IPS-11a (cell line): Measurements from ENCODE around the gene DUS4L.
A peak's percentile ranks its signal among the peaks of the same experiment; 100 is the strongest.
"Not testable (repeated sequence)": the region's sequence is repeated elsewhere in the genome, so short reads cannot be mapped to it uniquely, and the experiment has no call there.

ENCODE experiments used
- H3K4me3 ChIP-seq: one replicate; pipeline ENCODE4 v1.5.1; 2013; ENCODE audit warnings: low read depth, low read length, control low read depth

The DUS4L gene, protein sequence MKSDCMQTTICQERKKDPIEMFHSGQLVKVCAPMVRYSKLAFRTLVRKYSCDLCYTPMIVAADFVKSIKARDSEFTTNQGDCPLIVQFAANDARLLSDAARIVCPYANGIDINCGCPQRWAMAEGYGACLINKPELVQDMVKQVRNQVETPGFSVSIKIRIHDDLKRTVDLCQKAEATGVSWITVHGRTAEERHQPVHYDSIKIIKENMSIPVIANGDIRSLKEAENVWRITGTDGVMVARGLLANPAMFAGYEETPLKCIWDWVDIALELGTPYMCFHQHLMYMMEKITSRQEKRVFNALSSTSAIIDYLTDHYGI

GRCh38 chr7:107563775-107564552 lies at the start of gene DUS4L, which contains the start of gene COG5:
TSS of gene DUS4L (plus strand) at chr7:107563971. CDS start at chr7:107567071, 3,100 bp downstream.
TSS of gene COG5 (minus strand) at chr7:107563920. CDS start at chr7:107563896, 24 bp downstream.
- H3K4me3 ChIP-seq: peak within 1 kb of the TSS; percentile 96

DNA sequence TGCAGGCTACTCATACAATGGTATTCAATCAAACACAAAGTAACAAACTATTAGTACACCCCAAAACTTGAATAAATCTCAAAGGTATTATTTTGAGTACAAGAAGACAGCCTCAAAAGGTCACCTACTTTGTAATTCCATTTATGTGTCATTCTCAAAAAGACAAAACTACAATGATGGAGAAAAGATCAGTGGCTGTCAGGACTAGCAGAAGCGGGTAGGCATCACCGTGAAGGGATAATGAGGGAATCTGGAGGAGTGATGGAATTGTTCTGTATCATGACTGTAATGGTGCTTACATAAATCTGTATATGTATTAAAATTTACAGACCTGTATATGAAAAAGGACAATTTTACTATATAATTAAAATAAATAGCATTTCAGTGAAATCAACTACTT lies 37.1 kb upstream of the DUS4L start:
- no peak overlapping the region for H3K4me3 ChIP-seq

GRCh38 chr7:107527196-107527595 lies 36.6 kb upstream of the DUS4L start:
- no peak overlapping the region for H3K4me3 ChIP-seq

- no peak overlapping the region for H3K4me3 ChIP-seq
These were observed 35.3 kb upstream of the DUS4L start for GRCh38 chr7:107528461-107528860.

DNA sequence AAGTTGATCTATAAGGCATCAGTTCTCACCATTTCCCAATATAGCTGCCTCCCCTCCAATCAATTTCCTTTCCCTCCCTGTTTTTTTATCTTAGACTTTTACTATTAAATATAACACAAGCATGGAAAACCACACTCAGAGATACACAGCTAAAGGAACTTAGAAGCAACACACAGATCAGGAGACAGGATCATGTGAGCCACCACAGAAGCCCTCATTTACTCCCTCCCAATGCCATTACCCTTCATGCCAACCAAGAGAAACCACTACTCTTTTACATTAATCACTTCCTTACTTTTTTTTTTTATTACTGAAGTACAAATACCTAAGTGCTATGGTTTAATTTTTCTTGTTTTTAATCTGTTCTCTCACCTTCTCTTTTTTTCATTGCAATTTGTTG lies 33.0 kb upstream of the DUS4L start:
- no peak overlapping the region for H3K4me3 ChIP-seq

DNA sequence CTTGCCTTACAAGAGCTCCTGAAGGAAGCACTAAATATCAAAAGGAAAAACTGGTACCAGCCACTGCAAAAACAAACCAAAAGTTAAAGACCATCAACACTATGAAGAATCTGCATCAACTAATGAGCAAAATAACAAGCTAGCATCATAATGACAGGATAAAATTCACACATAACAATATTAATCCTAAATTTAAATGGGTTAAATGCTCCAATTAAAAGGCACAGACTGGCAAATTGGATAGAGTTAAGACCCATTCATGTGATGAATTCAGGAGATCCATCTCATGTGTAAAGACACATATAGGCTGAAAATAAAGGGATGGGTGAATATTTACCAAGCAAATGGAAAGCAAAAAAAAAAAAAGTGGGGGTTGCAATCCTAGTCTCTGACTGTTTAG lies 29.6 kb upstream of the DUS4L start:
- no peak overlapping the region for H3K4me3 ChIP-seq

DNA sequence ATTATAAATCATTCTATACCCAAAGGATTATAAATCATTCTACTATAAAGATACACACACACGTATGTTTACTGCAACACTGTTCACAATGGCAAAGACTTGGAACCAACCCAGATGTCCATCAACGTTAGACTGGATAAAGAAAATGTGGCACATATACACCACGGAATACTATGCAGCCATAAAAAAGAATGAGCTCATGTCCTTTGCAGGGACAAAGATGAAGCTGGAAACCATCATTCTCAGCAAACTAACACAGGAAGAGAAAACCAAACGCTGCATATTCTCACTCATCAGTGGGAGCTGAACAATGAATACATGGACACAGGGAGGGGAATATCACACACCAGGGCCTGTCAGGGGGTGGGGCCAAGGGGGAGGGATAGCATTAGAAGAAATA lies 26.5 kb upstream of the DUS4L start:
- not testable (repeated sequence) for H3K4me3 ChIP-seq

DNA sequence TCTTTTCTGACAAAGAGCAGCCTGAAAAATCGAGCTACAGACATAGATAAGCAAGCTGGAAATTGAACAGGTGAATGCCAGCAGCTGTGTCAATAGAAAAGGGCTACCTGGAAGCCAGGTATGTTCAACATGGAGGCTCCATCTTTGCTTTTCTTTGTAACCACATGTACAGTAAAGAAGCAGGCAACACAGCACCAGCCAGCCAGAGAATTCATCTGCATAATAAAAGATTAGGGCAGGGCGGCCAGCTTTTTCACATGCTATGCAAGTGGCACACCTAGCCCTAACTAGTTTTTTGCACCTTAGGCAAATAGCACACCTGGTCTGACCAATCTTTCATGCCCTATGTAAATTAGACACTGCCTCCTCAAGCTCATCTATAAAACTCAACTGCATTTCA lies 25.8 kb upstream of the DUS4L start:
- H3K4me3 ChIP-seq: no peak overlapping the region

DNA sequence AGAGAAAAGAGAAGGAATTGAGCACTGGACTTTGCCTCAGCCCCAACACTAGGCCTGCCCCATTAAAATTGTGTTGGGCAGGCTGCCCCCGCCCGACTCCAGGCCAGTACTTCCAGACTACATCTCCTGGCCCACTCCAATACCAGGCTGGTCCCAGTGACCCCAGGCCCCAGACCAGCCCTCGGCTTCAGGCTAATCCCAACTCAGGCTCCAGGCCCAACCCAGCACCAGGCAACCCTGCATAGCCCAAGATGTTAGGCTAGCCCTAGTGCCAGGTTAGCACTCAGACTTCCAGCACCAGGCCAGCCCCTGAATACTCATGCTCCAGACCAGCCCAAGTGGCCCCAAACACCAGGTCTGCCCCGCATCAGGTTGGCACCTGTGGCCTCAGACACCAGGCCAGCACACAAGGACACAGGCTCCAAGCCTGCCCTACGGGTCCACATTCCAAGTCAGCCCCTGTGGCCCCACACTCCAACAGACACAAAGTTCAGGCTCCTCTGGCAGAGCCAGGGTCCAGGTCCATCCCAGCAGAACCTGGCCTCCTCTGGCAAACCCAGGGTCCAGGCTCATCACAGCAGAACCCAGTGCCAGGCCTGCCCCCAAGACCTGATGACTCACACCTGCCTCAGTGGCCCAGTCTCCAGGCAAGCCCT lies 20.3 kb upstream of the DUS4L start:
- no peak overlapping the region for H3K4me3 ChIP-seq

DNA sequence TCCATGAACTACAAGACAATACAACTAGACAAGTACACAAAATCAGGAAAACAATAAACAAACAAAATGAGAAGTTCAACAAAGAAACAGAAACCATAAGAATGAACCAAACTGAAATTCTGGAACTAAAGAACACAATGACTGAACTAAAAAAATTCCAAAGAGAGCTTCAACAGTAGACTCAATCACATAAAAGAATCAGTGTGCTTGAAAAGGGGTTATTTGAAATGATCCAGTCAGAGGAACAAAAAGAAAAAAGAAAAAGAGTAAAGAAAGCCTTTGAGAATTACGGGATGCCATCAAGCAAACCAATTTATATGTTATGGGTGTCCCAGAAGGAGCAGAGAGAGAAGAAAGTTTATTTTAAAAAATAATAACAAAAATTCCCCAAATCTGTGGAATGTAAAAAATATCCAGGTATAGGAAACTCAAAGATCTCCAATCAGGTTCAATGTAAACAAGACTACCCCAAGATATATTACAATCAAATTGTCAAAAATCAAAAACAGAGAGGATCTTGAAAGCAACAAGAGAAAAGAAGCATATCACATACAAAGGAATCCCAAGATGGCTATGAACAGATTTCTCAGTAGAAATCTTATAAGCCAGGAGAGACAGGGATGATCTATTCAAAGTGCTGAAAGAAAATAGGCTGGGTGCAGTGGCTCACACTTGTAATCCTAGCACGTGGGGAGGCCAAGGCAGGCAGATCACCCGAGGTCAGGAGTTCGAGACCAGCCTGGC lies 18.8 kb upstream of the DUS4L start:
- H3K4me3 ChIP-seq: no peak overlapping the region

DNA sequence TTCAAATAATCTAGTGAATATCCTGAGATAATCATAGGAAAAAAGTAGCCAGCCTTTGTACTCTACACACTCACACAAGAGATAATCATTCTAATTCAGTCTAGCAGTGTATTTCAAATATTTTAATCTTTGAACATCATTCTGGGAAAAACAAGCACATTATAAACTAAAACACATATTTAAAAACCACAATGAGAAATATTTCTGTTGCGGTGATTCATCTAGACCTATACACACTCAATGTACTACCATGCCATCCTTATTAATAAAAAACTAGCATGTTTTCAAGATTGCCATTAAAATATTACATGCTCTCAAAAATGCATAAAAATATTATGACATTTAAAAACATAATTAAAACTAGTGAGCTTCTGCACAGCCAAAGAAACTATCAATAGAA lies 11.8 kb upstream of the DUS4L start:
- no peak overlapping the region for H3K4me3 ChIP-seq

- no peak overlapping the region for H3K4me3 ChIP-seq
These were observed 7.9 kb upstream of the DUS4L start for GRCh38 chr7:107555893-107556292.

DNA sequence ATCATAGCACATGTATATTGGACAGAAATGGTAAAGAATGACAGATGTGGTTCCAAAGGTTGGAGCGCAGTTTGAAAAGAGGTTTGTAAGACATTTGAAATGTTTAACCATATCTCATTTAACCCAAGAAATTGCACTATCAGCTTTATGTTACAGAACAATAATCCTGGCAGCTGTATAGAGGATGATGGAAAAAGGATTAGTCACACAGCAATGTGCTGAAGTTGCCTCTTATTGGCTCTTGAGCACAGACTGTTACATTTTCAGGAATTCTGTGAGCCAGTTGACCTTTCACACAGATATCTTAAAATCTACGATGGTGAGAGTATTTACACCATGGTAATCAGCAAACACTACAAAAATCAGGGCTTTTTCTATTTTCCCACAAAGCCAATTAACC lies 3.9 kb upstream of the DUS4L start:
- H3K4me3 ChIP-seq: no peak overlapping the region

- H3K4me3 ChIP-seq: no peak overlapping the region
These were observed 2.8 kb upstream of the DUS4L start for GRCh38 chr7:107560898-107561516.

DNA sequence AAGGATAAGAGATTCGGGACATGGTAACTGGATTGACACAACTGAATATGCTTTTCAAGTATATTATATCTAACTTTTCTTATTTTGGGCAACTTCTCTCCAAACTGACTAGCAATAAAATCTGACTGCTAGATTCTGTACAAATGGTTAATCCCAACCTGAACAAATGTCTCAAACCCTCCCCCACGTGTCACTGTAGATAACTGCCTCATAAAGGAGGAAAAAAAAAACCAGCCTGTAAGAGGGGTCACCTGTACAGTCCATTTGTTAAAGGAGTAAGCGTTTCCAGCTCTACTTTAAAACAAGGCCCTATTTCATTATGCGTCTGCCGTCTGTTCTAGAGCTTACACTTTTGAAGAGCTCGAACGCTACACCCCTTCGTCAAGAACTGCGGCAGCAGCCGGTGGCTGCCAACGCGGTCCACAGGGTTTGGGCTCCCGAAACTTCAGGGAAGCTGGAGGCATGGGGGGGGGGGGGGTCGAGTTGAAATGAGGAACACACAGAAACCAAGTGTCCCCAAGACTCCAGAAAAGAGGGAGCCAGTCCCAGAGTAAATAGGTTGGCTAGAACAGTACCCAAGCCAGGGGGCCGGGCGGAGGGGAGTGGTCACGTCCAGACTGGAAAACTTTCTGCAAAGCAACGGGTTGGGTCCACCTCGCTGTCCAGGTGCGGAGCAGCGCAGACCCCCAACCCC lies 543 bp upstream of the DUS4L start:
- H3K4me3 ChIP-seq: peak overlapping the region; percentile 96

- H3K4me3 ChIP-seq: peak overlapping the region; percentile 96
These were observed 955 bp downstream of the DUS4L start for GRCh38 chr7:107564553-107565298.

GRCh38 chr7:107570298-107570697 lies 6.5 kb downstream of the DUS4L start:
- H3K4me3 ChIP-seq: no peak overlapping the region

GRCh38 chr7:107573537-107573936 lies 9.8 kb downstream of the DUS4L start:
- H3K4me3 ChIP-seq: no peak overlapping the region

DNA sequence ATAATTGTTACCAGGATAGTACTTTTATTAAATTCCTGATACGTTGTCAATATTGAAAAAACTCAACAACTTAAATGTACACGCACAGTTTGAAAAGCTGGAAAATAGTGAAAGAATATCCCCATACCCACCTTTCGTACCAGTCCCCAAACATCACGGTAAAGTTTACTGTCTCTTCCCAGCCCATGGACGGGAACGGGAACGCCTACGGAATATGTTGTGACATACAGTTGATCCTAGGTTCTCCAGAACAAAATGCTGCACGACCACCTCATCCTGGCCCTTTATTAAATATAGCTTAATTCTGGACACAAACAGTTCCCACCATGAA lies 15.7 kb downstream of the DUS4L start:
- peak overlapping the region; percentile 79 for H3K4me3 ChIP-seq
